EH (cell line): Measurements from ENCODE around the gene PPP1R14B.
"Not testable (repeated sequence)": the region's sequence is repeated elsewhere in the genome, so short reads cannot be mapped to it uniquely, and the experiment has no call there.

Source experiments
- DNase-seq: peaks from one replicate; pipeline ENCODE4 v3.0.0-alpha.2; 2015; ENCODE audit warnings: low read depth

Gene PPP1R14B

DNA sequence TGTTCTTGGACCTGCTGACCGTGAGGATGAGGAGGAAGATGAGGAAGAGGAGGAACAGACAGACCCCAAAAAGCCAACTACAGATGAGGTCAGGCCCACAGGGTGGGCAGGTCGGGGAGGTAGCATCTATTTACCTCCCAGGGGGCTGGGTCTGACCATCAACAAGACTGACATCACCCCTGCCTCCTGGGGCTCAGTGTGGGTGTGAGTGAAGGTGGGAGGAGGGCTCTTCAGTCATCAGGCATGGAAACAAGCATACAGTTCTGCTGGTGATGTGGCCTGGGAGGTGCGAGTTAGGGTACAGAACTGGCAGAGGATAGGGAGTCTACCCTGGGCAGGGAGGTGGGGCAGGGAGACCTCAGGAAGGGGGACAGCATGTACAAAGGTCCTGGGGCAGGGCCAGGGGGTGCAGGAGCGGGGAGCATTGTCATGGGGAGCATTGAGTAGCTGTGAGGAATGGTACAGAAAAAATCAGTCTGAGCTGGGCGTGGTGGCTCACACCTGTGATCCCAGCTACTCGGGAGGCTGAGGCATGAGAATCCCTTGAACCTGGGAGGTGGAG lies 13.5 kb upstream of the PPP1R14B start:
- no peak for DNase-seq

GRCh38 chr11:64259533-64260067 lies 12.9 kb upstream of the PPP1R14B start:
- no peak for DNase-seq

GRCh38 chr11:64258946-64259532 lies 12.3 kb upstream of the PPP1R14B start:
- no peak for DNase-seq

DNA sequence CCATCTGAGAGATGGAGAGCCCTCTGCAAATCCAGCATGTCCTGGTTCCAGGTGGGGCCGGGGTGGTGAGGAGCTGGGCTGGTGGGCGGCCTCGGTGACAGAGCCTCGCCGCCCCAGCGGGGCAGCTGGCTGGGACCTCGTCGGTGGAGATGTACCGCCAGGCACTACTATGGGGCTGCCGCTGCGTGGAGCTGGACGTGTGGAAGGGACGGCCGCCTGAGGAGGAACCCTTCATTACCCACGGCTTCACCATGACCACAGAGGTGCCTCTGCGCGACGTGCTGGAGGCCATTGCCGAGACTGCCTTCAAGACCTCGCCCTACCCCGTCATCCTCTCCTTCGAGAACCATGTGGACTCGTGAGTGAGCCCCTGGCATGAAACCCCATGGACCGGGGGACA lies 11.6 kb upstream of the PPP1R14B start:
- no peak for DNase-seq

DNA sequence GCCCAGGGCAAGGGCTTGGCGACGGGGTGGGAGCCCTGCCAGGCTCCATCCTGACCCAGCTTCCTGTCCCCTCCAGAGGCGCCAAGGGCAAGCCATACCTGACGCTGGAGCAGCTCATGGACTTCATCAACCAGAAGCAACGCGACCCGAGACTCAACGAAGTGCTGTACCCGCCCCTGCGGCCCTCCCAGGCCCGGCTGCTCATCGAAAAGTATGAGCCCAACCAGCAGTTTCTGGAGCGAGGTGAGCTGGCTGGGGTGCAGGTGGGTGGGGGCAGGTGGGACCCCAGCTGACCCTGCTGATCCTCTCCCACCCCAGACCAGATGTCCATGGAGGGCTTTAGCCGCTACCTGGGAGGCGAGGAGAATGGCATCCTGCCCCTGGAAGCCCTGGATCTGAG lies 9.6 kb upstream of the PPP1R14B start:
- DNase-seq: no peak

- no peak for DNase-seq
These were observed 8.7 kb upstream of the PPP1R14B start for GRCh38 chr11:64255135-64256128.

- no peak for DNase-seq
These were observed 7.6 kb upstream of the PPP1R14B start for GRCh38 chr11:64254326-64254725.

DNA sequence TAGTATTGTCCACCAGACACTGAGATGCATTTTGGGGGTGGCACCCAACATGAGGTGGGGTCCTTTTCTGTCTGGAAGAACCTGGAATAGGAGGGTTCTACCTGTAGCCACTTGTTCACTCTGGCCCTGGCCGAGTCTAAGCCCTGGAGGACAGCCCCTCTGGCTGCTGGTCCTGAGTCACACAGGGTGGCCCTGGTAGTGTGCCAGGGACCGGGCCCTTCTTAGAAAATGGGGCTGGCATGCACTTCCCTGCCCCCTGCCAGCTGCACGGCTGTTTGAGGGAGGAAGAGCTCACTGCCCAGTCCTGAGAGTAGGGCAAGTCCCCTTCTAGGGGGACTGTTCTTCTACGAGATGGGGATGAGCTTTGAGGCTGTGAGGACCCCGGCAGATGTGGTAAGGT lies 6.7 kb upstream of the PPP1R14B start:
- DNase-seq: peak; percentile 52

GRCh38 chr11:64253043-64253442 lies 6.3 kb upstream of the PPP1R14B start:
- DNase-seq: no peak

DNA sequence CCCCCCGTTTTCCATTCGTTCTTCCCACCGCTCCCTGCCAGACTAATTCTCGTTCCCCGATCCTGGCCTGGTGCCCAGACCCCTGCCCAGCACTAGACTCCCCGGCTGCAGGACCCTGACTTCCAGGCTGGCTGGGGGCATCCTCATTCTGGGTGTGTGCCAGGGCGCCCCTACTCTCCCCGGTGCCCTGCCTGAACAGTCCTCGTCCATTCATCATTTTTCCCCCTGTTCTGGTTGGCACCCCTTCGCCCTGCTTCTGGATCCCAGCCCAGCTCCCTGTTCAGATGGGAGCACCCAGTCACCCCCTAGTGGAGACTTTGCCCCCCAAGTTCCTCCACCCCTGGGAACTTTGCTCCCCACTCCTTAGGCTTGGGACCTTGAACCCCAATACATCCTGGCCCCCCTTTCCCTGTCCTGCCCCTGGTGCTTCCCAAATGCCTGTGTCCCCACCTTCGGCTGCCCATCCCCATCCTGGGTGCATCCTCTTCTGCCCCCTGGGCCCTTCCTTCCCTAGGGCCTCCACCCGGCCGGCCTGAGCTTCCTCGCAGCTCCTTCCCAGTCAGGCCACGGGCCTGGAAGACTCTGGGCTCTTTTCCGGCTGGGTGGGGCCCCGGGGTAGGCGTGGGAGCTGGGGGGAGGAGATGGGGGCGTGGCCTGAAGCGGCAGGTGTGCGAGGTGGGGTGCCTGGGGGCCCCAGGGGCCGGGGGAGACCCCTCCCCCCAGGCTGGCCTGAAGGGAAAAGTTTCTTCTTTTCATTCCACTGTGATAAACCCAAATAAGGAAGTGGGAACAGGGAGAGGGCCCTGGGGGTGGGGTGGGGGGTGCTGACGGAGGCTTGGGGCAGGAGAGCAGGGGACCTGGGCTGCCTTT lies 5.5 kb upstream of the PPP1R14B start:
- DNase-seq: peak; percentile 65

- no peak for DNase-seq
These were observed 4.9 kb upstream of the PPP1R14B start for GRCh38 chr11:64251753-64252002.

- peak; percentile 59 for DNase-seq
These were observed 4.4 kb upstream of the PPP1R14B start, which contains the start of gene PLCB3 for GRCh38 chr11:64251016-64251752. Gene PLCB3, plus strand, starts transcription at chr11:64251530. Its CDS starts 120 bp downstream, at chr11:64251650.

- no peak for DNase-seq
These were observed 3.8 kb upstream of the PPP1R14B start for GRCh38 chr11:64250415-64251015.

DNA sequence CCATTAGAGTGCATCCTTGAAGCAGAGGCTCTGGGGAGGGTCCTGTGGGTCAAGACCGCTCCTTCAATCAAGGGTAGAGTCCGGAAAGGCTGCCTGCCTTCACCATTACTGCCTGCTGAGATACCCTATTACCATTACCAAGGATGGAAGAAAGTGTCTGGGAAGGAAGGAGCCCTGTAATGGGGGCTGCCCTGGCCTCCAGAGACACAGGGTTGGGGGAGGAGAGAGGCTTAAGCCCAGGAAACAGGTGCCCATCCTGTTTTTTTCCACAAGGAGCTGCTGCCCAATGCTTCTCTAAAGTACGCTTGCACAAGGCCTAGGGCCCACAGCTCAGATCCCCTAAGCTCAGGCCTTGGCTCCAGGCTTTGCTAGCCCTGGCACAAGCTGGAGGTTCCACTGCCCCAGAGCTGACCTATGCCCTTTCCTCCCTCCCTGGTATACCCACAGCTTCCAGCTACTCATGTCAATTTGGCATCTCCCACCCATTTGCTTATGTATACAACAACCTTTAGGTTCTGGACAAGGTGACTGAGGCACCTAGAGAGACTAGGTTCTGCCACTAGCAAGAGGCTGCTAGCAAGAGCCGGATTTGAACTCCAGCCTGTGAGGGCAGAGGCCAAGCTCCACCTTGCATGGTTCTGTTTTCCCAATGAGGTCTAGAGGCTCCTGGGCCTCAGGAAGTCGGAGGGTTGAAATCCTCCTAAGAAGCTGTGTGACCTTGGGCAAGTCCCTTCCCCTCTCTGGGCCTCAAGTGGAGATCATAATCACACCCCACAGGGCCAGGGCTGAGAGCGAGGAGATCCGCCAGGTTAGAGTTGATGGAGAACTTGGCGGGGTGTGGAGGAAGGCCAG lies 3.0 kb upstream of the PPP1R14B start:
- DNase-seq: no peak

DNA sequence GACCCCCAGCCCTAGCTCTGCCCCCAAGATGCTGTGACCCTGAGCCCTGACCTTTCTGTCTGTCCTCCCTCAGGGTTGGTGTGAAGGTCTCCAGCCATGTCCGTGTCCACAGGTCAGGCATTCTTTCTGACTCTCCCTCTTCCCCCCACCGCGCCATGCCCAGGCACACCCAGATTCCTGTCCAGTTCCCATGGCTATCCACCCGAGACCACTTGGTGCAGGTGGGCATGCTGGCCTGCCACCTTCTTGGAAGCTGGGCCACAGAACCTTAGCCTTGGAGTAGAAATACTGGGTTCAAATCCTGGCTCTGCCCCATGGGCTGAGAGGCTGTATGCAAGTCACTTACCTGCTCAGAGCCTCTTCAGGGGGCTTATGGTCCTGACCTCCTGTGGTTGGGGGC lies 2.3 kb upstream of the PPP1R14B start:
- no peak for DNase-seq

DNA sequence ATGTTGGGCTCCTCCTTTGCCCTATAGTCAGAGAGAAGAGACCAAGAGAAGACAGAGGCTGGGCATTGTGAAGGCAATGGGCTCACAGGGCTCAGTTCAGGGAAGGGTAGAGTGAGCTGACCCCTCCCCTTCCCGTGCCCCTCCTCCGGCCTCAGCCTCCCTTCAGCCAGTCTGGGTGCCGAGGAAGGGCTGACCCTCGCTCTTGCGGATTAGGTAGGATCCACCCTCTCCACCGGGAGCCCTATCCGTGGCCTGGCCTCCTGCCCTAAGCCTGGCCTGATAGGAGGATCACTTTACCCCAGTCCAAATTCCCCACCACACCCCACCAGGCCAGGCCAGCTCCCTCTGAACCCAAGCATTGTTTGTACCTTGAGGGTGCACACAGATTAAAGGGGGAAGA lies 1.8 kb upstream of the PPP1R14B start:
- no peak for DNase-seq

DNA sequence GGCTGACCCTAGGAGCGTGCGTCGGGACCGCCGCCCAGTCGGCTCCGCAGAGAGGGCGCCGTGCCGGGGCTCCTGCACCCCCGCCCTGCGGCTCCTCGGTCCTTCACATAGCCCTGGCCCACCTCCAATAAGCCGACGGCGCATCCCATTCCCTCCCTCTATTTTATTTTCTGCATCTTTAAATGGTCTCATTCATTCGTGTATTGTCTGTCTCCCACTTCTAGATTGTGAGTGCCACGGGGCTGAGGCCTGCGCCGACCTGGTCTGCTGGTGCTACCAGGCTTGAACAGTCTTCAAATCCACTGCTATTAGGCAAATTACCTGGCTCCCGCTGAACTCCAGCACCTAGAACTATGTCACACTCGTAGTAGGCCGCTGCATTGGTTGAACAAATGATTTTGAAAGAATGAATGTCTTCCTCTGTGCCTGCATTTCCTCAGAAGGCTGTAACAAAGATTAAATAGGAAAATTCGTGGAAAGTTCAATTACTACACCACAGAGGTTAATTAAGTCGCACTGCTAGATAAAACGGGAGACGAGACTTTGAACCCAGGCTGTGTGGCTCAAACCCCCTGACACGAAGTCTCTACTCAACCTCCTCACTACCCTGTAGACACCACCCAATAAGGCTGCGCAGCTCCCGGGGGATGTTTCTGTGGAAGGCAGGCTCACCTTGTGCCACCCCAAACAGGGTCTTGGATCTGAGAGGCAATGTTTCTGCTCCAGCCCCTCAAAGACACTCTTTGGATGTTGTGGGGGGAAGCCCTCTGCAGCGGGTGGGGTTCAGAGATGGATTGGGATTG lies 1.2 kb upstream of the PPP1R14B start:
- DNase-seq: no peak

- DNase-seq: not testable (repeated sequence)
These were observed 197 bp downstream of the PPP1R14B start for GRCh38 chr11:64246621-64246870.
